GM19193 (cell line): ENCODE results near the gene UBN1.

Experiments used
- POLR2A ChIP-seq: IDR thresholded peaks from 4 replicates; pipeline ENCODE4 v1.6.1; 2011; ENCODE audit not compliant: insufficient read depth, insufficient read length; ENCODE audit errors: extremely low read depth

The UBN1 gene

DNA sequence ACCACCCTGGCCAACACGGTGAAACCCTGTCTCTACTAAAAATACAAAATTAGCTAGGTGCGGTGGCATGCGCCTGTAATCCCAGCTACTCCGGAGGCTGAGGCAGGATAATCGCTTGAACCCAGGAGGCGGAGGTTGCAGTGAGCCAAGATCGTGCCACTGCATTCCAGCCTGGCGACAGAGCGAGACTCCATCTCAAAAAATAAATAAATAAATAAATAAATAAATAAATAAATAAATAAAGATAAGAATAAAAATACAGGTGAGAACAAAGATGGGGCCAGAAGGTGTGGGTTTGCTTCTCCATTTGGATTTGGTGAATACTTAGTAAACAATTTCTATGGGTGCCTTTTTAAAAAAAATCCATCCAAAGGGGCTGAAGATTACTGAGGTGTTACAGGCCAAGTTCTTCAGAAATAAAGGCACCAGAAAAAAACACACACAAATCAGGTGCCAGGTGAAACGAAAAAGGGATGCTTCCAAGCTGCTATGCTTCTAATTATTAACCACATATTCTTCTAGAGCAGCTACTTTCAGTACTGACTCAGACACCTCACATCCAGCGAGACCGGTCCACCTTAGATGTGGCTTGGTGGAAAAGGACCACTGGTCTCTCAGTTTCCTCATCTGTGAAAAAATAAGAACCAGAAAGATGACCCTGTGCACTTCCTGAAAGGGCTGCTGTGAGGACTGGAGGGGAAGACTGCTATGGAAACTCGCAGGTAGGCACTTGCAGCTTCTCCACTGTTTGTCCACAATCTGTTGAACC is 9.4 kb upstream of the UBN1 start:
- no peak for TF ChIP-seq POLR2A

DNA sequence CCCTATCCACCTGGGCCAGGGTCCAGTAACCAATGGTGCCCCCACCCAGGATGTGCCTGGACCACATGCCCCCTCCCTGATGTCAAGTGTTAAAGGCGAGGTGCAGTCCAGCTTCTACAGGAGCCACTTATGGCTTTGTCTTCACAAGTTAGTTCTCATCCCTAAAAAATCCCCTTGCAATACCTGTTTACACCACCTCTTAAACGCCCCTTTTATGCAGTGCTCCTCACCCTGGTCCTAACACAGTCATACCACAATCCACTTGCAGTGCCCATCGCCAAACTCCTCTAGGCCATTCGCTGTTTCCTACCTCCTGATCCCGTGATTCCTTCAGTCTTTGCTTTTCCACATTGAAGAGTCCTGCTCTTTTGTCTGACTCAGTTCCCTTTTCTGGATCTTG is 7.3 kb upstream of the UBN1 start:
- TF ChIP-seq POLR2A: no peak

GRCh38 chr16:4840984-4841383 is 6.3 kb upstream of the UBN1 start:
- TF ChIP-seq POLR2A: no peak

GRCh38 chr16:4846503-4846900 is 779 bp upstream of the UBN1 start:
- no peak for TF ChIP-seq POLR2A

GRCh38 chr16:4847774-4848587 is 700 bp downstream of the UBN1 start:
- no peak for TF ChIP-seq POLR2A

- TF ChIP-seq POLR2A: no peak
Observed at GRCh38 chr16:4850211-4850610, 2.9 kb downstream of the UBN1 start.

- no peak for TF ChIP-seq POLR2A
Observed at GRCh38 chr16:4852221-4852872, 5.1 kb downstream of the UBN1 start.

DNA sequence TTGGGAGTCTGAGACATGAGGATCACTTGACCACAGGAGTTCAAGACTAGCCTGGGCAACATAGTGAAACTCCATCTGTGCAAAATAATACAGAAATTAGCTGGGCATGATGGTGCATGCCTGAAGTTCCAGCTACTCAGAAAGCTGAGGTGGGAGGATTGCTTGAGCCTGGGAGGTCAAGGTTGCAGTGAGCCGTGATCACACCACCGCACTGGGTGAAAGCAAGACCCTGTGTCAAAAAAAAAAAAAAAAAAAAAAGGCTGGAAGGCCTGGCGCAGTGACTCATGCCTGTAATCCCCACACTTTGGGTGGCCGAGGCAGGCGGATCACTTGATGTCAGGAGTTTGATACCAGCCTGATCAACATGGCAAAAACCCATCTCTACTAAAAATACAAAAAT is 8.1 kb downstream of the UBN1 start:
- no peak for TF ChIP-seq POLR2A

GRCh38 chr16:4855804-4856203 is 8.5 kb downstream of the UBN1 start:
- TF ChIP-seq POLR2A: no peak

DNA sequence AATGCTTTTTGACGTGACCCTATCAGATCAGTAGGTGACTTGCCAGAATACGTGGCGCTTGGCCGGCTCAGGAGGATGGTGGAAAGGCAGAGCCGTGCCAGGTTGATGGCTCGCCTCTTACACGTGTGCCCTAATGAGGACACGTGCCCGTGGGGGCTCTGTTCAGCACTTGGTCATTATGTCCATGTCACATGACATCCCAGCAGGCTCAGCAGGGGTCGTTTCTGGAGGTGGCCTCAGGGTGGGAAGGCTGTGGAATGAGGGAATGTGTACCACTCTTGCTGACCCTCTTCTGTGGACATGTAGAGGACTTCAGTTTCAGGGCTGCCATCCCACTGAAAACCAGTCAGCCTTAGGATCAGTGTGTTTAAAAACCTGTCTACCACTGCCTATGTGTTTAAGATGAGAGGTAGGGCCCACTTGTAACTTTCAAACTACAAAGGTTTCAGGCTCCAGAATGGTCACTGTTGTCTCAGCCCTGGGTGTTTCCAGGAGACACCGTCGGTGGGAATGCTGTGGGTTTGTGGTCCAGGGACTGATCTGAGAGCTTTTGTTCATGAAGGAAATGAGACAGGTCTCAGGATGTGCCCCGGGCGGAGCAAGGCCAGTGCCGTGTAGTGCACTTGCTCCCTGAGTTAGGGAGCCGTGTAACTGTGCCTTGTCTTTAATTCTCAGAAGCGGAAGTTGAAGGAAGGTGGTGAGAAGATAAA is 12.1 kb downstream of the UBN1 start:
- TF ChIP-seq POLR2A: no peak

DNA sequence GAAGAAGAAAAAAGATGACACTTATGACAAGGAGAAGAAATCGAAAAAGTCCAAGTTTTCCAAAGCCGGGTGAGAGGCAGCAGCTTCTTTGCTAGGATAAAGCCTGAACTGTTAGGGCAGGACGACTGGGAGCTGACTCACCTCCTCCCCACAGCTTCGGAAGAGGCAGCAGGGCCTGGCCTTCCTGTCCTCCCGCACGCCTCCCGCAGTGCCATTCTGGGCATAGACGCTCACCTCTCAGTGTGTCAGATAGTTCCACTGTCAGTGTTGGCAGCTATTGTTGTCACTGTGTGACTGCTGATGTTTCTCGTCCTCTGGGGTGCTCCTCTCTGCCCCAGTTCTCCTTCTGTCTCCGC is 12.6 kb downstream of the UBN1 start:
- TF ChIP-seq POLR2A: no peak

GRCh38 chr16:4860727-4861342 is 13.6 kb downstream of the UBN1 start:
- TF ChIP-seq POLR2A: no peak

- no peak for TF ChIP-seq POLR2A
Observed at GRCh38 chr16:4862639-4863038, 15.4 kb downstream of the UBN1 start.

GRCh38 chr16:4864728-4865127 is 17.4 kb downstream of the UBN1 start:
- no peak for TF ChIP-seq POLR2A
